Endodermal cell (in vitro differentiated cells): ENCODE data around the gene CDC20B. TPM values are rescaled to one million over a fixed set of nuclear protein-coding genes. Genes with fewer than 3 reads are reported as not detected.

Experiments
- DNase-seq: peaks from one replicate; pipeline ENCODE4 v3.0.0-alpha.2; 2017
- H3K27ac ChIP-seq: 2 replicates; pipeline ENCODE4 v1.5.1; 2013; ENCODE audit warnings: mild to moderate bottlenecking, low read depth, low read length, moderate library complexity
- H3K27me3 ChIP-seq: 2 replicates; pipeline ENCODE4 v1.6.1; 2013; ENCODE audit warnings: mild to moderate bottlenecking, low read length, moderate library complexity; ENCODE audit not compliant: insufficient read depth, control insufficient read depth, poor library complexity, severe bottlenecking
- H3K36me3 ChIP-seq: 2 replicates; pipeline ENCODE4 v1.7.0; 2013; ENCODE audit warnings: mild to moderate bottlenecking, low read length, moderate library complexity; ENCODE audit not compliant: control insufficient read depth, insufficient read depth
- H3K4me1 ChIP-seq: one replicate; pipeline ENCODE4 v1.7.0; 2013; ENCODE audit warnings: low read length; ENCODE audit not compliant: control insufficient read depth, insufficient read depth
- H3K4me3 ChIP-seq: 2 replicates; pipeline ENCODE4 v1.5.1; 2013; ENCODE audit warnings: mild to moderate bottlenecking, low read length, moderate library complexity
- H3K9ac ChIP-seq: 2 replicates; pipeline ENCODE4 v1.6.1; 2013; ENCODE audit warnings: mild to moderate bottlenecking, low read length, moderate library complexity; ENCODE audit not compliant: poor library complexity, severe bottlenecking; ENCODE audit errors: extremely low read depth
- H3K9me3 ChIP-seq: 2 replicates; pipeline ENCODE4 v1.6.1; 2013; ENCODE audit warnings: mild to moderate bottlenecking, low read length, moderate library complexity; ENCODE audit not compliant: control insufficient read depth
- H3K27ac Mint-ChIP-seq: 2 replicates; pipeline ENCODE4 v1.8.0; 2020; ENCODE audit warnings: mixed read lengths
- H3K27me3 Mint-ChIP-seq: 2 replicates; pipeline ENCODE4 v1.8.0; 2021; ENCODE audit warnings: mild to moderate bottlenecking, mixed read lengths; ENCODE audit not compliant: insufficient read depth
- H3K36me3 Mint-ChIP-seq: 2 replicates; pipeline ENCODE4 v1.8.0; 2020; ENCODE audit warnings: low read depth, mixed read lengths
- H3K4me1 Mint-ChIP-seq: 2 replicates; pipeline ENCODE4 v1.8.0; 2020; ENCODE audit warnings: mixed read lengths
- H3K4me3 Mint-ChIP-seq: 2 replicates; pipeline ENCODE4 v1.8.0; 2020; ENCODE audit warnings: mild to moderate bottlenecking, moderate library complexity, mixed read lengths
- H3K9me3 Mint-ChIP-seq: 2 replicates; pipeline ENCODE4 v1.8.0; 2020; ENCODE audit warnings: mild to moderate bottlenecking, mixed read lengths
- CTCF ChIP-seq: fragments of 200-600 bp; sonication (generic); conservative IDR thresholded peaks from 2 replicates; pipeline ENCODE4 v1.5.0; 2021; ENCODE audit warnings: antibody characterized with exemption, mild to moderate bottlenecking
- WGBS, 2 experiments: methylation state at CpG; one replicate each; pipeline versions ENCODE4 v1.1.5 to v1.1.7; 2013; ENCODE audit warnings: missing lambda C conversion rate in 2 of 2, mixed read lengths in 1 of 2; ENCODE audit not compliant: insufficient coverage in 1 of 2, insufficient read length in 1 of 2; 5-methylcytosine and 5-hydroxymethylcytosine counted together
- total RNA-seq, 2 donors: library from RNA; stranded (reverse); fragmentation: NEBNext Ultra II Directional in 1 of 2; extraction: Animal tissue kit (Norgen Biotek cat#: 25700) in 1 of 2; gene quantifications; 2 replicates in 1 of 2; 3 replicates in 1 of 2; pipeline ENCODE4 v1.2.1, GENCODE V29; 2021

The CDC20B gene
- total RNA-seq, 2 donors from 2014 or later = 0.13 to 0.20 TPM

GRCh38 chr5:55123365-55123764, 49.6 kb downstream of the CDC20B start:
- Mint-ChIP-seq H3K27me3 (peaks cover 2% of the 10 kb centered on the region), H3K4me3 (no peak overlapping the region), H3K36me3 (no peaks in the 10 kb centered on the region), H3K4me1 (no peaks in the 10 kb centered on the region), H3K9me3 (no peaks in the 10 kb centered on the region), H3K27ac (no peak overlapping the region)
- 86 to 87% methylated on average over 3 of the region's 3 CpGs for WGBS, 2 experiments
- no peak overlapping the region for H3K9ac ChIP-seq
- H3K27me3 ChIP-seq = no peaks in the 10 kb centered on the region
- no peaks in the 10 kb centered on the region for H3K4me1 ChIP-seq
- H3K4me3 ChIP-seq = no peak overlapping the region
- TF ChIP-seq CTCF = peak; percentile 40
- H3K9me3 ChIP-seq = no peaks in the 10 kb centered on the region
- no peaks in the 10 kb centered on the region for H3K36me3 ChIP-seq
- no peak overlapping the region for H3K27ac ChIP-seq
- DNase-seq = no peak

- Histone ChIP-seq H3K9ac (no peak overlapping the region), H3K4me1 (no peaks in the 10 kb centered on the region), H3K9me3 (no peaks in the 10 kb centered on the region), H3K27ac (no peak overlapping the region), H3K4me3 (no peak overlapping the region), H3K27me3 (no peaks in the 10 kb centered on the region), H3K36me3 (no peaks in the 10 kb centered on the region)
- H3K27ac Mint-ChIP-seq = no peak overlapping the region
- no peaks in the 10 kb centered on the region for H3K36me3 Mint-ChIP-seq
- DNase-seq = no peak
- no peak for TF ChIP-seq CTCF
- no peak overlapping the region for H3K4me3 Mint-ChIP-seq
- peaks cover 13% of the 10 kb centered on the region for H3K4me1 Mint-ChIP-seq
- H3K27me3 Mint-ChIP-seq = peaks cover 8% of the 10 kb centered on the region
- WGBS, 2 experiments = 97 to 100% methylated on average over 2 to 3 of the region's 3 CpGs
- H3K9me3 Mint-ChIP-seq = no peaks in the 10 kb centered on the region
These were observed 58.9 kb downstream of the CDC20B start for GRCh38 chr5:55114061-55114460.

DNA sequence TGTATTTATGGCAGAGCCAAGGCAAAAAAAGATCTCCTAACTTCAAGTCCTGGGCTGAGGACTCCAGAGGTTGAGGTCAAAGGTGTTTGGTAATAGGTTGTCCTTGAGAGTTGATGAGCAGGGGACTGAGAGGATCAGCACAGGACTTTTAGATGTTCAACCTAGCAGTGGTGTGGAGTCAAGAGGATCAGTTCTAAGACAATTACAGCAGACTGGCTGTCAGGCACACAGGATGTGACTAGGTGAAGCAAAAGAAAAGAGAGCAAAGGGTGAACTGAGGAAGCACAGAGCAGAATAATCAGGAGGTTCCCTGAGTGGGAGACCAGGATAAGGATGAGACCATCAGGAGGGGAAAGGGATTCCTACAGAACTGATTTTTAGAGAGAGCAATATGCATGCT, 59.6 kb downstream of the CDC20B start:
- H3K9me3 Mint-ChIP-seq = no peaks in the 10 kb centered on the region
- Histone ChIP-seq H3K9ac (no peak overlapping the region), H3K27ac (no peak overlapping the region), H3K4me1 (no peaks in the 10 kb centered on the region), H3K4me3 (no peak overlapping the region), H3K27me3 (no peaks in the 10 kb centered on the region), H3K9me3 (no peaks in the 10 kb centered on the region), H3K36me3 (no peaks in the 10 kb centered on the region)
- H3K4me1 Mint-ChIP-seq = peaks cover 13% of the 10 kb centered on the region
- H3K4me3 Mint-ChIP-seq = no peak overlapping the region
- no peak for DNase-seq
- H3K27ac Mint-ChIP-seq = no peak overlapping the region
- peaks cover 7% of the 10 kb centered on the region for H3K27me3 Mint-ChIP-seq
- no peak for TF ChIP-seq CTCF
- no peaks in the 10 kb centered on the region for H3K36me3 Mint-ChIP-seq
